Right kidney (tissue), 9 donors: ENCODE measurements around the gene STK17B.
"Not testable (repeated sequence)": the region's sequence is repeated elsewhere in the genome, so short reads cannot be mapped to it uniquely, and the experiment has no call there.

Source experiments
- DNase-seq: peaks from one replicate; pipeline ENCODE4 v3.0.0-alpha.2; 2016
- long read RNA-seq, 8 donors: transcript quantifications; one replicate each; lab custom pipeline, GENCODE V29; 2026

Gene STK17B
- long read RNA-seq, donor 1, full-length matches to known transcripts, result 1 of 1 reads
- long read RNA-seq, donor 1, partial matches to known transcripts, result 0 of 1 reads
- long read RNA-seq, donor 1, other reads (novel, unspliced or antisense), result 0 of 1 reads
- long read RNA-seq, donor 2, full-length matches to known transcripts, result 1 of 1 reads
- long read RNA-seq, donor 2, partial matches to known transcripts, result 0 of 1 reads
- long read RNA-seq, donor 2, other reads (novel, unspliced or antisense), result 0 of 1 reads
- long read RNA-seq, donor 3, result 0 reads
- long read RNA-seq, donor 4, full-length matches to known transcripts, result 2 of 2 reads
- long read RNA-seq, donor 4, partial matches to known transcripts, result 0 of 2 reads
- long read RNA-seq, donor 4, other reads (novel, unspliced or antisense), result 0 of 2 reads
- long read RNA-seq, donor 5, full-length matches to known transcripts, result 1 of 1 reads
- long read RNA-seq, donor 5, partial matches to known transcripts, result 0 of 1 reads
- long read RNA-seq, donor 5, other reads (novel, unspliced or antisense), result 0 of 1 reads
- long read RNA-seq, donor 6, full-length matches to known transcripts, result 2 of 2 reads
- long read RNA-seq, donor 6, partial matches to known transcripts, result 0 of 2 reads
- long read RNA-seq, donor 6, other reads (novel, unspliced or antisense), result 0 of 2 reads
- long read RNA-seq, donor 7, result 0 reads
- long read RNA-seq, donor 8, full-length matches to known transcripts, result 1 of 1 reads
- long read RNA-seq, donor 8, partial matches to known transcripts, result 0 of 1 reads
- long read RNA-seq, donor 8, other reads (novel, unspliced or antisense), result 0 of 1 reads

DNA sequence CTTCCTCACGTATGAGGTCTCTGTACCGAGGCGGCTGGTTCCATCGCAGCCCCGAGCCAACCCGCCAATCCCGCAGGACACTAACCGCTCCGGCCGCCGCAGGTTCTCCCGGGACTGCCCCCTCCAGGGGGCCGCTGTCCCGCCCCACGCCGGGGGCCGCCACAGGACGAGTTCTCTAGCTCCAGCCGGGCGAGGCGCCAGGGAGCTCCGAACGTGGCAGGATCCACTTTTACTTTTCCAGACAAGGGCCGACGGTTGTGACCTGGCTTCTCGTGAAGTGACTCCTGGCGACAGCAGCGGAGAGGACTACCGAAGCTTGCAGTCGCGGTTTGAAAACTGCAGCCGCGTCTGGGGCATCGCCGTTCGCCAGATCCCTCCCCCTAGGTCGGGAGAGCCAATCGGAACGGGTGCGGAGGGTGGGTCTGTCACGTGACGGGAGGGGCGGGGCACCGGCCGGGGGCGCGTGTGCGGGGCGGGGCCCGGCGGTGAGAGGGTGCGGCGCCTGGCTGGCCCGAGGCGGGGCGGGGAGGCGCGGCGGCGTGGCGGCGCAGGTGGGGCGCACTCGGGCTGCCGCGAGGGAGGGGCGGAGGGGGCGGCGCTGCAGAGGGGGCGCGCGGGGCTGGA is at the start of gene STK17B:
STK17B (minus strand) TSS at position 331 of the 624 bp plus-strand sequence. CDS start 8,195 bp downstream, outside the sequence.
- peak; percentile 97 for DNase-seq

DNA sequence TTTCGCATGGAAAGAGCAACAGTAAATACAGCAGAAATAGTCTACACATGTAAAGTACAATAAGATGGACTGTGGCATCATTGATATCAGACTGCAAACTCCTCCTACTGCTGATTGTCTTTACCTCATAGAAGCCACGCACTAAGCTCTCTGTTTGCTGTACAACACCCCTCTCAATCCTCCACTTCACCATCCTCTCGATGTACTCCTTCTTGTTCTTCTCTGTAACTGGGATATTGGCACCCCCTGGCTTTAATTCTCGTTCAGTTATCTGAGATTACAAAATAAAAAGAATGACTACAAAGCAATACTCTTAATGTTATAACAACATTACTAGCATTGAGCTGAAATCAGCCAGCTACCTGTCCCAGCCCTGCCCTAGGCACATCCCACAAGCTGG is 49.3 kb upstream of the STK17B start:
- no peak for DNase-seq

DNA sequence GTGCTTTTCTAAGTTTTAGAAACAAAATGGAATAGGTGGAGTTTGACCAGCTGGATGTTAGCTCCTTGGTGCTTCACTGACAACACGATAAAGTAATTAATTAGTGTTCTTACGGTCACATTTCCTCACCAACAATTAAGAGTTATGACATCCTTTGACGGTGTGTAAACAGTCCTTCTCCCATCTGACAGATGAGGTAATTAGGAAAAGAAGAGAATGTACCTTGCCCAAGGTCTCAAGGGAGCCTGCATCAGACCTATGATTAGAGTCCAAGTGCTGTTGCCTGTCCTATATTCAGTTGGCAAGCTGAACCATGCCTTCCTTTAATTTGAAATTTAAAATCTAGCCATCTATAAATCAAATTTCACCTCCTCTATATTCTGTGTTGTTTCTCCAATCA is 48.3 kb upstream of the STK17B start:
- DNase-seq, result no peak

GRCh38 chr2:196218106-196218505 is 46.7 kb upstream of the STK17B start:
- no peak for DNase-seq

DNA sequence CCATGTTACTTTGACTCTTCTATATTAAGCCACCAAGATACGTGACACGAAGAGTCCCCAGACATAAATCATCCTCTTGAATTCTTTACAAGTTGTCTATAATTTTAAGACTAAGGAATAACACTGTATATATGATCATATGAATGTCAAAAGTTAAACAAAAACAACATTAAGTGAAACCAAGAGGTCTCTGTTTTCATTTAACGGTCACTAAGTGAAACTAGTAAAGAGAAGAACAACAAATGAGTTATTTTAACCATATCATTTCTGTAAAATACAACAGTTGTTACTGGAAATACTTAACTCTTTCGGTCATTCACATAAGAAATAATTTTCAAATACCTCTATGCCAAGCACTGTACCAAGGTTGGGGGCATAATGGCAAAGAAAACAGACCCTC is 45.7 kb upstream of the STK17B start:
- DNase-seq, result no peak

DNA sequence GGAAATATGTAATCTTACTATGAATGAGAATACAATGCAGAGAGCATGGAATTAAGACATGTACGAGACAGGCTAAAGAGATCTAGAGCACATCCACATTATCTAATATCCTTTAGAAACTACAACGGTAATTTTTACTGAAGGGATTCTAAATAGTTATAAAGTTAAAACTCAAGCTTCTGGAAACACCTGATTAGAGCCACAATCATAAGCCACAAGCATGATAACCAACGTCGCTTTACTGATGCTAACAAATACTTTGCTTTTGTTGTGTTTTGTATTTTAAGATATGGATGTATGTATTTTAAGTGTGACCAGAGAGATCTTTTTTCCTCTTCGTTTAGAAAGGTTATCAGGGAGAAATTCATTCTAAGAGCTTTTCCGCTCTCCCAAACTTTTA is 44.0 kb upstream of the STK17B start:
- no peak for DNase-seq

GRCh38 chr2:196214156-196214555 is 42.8 kb upstream of the STK17B start:
- no peak for DNase-seq

DNA sequence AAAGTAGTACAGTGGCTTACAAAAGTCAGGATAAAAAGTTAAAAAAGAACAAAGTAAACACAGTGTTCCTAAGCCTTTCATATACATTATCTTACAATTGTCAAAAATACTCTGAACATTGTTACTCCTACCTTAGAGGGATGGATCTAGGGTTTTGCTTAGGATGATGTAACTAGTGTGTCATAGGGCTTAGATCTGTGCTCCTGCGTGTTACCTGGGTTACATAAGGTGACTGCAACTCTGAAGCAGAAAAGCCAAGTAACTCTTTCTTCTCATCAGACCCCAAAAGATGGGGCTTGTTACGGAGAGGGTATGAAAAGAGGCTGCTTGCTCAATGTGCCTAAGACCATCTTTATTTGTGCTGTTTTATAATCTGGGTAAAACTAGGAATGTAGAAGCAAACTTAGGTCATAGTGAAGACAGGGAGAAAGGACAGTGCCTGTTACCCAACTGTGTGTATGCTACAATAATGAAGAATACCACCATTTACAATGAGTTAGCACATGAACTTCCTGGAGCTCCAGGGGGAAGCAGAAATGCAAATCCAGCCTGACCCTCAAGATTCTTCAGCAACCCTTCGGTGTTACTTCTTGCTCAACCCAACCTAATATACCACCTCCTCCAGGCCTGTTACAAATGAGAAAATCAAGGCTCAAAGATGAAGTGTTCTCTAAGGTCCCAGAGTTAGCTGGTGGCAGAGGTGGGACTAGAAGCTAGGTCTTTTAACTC is 42.0 kb upstream of the STK17B start:
- DNase-seq, result no peak

- no peak for DNase-seq
Observed at GRCh38 chr2:196208915-196209314, 37.5 kb upstream of the STK17B start.

- DNase-seq, result no peak
Observed at GRCh38 chr2:196206804-196207203, 35.4 kb upstream of the STK17B start.

DNA sequence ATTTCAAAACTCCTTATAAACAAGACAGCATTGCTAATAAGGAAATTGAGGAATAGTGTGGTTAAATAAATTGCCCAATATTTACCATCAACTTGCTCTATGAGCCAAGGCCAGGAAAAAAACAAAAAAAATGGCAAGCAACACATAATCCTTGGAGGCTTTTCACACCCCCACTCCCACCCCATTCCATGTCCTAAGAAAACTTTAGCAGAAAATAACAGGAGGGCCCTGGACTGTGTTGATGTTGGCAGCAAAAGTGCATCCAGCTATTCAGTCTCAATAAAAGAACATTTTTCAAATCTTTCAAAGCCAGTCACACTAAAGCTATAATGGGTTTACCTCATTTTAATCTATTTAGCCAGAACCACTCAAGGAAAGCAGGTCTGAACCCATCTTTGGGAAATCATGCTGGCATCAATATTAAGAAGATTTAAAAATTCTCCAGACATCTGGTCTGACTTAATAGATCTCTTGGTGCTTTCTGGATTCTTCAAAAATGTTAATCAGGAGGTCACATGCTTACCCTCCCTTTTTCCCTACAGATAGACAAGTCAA is 34.6 kb upstream of the STK17B start:
- DNase-seq, result no peak

DNA sequence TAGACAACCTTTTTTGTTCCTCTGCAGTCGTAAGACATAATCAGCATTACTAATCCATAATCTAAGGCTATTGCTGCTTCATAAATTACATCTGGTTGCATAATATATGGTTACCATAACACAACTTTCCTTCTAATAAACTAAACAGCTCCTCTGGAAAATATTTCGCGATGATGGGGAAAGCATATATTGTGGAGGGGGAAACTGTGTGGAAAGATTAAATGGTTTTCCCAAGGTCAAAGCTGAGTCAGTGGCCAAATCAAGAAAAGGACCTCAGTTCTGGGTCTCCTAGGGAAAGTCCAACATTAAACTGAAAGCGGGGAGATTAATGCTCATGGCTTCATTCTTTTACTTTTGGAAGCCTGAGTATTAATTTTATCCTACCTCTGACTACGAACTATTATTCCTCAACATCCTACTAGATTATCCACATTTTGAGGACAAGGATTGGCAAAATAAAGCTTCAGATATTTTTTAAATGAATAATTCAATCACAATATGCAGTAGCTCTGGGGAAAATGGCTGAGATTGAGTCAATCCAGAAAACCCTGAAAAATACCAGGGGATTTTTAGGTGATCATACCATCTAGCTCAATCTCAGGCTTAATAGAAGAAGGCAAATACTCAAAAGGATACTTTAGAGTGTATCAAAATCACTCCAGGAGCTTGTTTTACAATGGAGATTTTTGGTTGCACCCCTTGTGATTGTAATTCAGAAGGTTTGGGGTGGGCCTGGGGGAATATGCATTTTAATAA is 33.8 kb upstream of the STK17B start:
- no peak for DNase-seq

GRCh38 chr2:196201229-196202009 is 30.0 kb upstream of the STK17B start:
- no peak for DNase-seq

DNA sequence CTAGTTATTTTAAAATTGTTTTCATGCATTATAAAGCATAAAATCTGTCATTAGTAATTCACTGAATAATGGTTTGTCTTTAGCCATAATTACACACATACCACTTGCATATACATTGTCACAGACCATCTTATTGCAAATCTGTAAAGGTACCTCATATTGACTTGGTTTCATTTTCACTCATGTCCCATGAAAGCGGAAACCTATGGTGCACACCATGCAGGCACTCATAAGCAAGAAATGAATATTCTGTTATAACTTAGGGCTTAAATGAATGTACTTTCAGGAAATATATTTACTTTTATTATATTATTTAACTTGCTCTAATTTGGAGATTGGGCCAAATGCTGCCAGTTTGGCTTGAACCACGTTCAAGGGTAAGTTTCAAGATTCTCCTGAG is 29.2 kb upstream of the STK17B start:
- DNase-seq, result no peak

DNA sequence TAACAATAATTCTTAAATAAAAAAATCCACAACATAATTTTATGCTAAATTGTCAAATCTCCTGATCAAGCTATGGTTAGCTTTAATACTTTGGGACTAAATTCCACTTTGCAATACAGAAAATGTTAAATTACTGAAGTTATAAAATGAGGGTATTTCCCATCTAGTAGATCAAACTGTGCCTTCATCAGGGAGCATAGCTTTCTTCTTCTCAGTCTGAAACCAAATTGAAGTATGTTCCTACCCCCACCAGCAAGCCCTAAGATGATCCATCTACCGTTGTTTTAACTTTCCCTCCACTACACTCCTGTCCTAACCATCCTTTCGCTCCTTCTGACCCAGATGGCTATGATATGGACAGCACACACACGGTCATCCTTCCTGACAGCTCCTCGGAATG is 24.4 kb upstream of the STK17B start:
- DNase-seq, result no peak

DNA sequence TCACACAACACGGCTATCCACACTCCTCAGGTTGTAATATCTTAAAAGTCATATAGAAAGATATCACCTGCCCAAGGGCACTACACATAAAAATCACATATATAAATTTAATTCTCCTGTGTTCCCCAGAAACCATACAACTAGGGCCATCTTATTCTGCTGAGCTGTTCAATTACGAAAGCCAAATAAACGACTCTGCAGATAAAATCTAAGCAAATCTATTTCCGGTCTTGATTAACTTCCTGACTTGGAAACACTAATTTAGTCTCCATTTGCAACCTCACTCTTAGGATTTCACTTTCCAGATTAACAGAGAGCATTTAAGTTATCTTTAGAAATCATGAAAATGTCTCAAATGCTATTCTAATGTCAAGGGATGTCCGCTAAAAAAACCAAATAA is 23.9 kb upstream of the STK17B start:
- no peak for DNase-seq

DNA sequence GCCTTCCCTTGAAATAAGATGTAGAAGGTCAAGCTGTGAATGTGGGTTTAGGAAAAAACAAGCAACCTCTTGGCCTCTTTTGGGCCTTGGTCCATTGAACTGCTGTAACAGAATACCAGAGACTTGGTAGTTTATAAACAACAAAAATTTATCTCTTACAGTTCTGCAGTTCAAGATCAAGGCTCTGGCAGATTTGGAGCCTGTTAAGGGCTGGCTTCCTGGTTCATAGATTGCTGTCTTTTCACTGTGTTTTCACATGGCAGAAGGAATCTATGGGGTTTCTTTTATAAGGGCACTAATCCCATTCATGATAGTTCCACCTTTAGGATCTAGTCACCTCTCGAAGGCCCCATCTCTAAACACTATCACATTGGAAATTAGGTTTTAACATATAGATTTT is 20.2 kb upstream of the STK17B start:
- DNase-seq, result no peak

- no peak for DNase-seq
Observed at GRCh38 chr2:196187898-196188458, 16.6 kb upstream of the STK17B start.

- DNase-seq, result not testable (repeated sequence)
Observed at GRCh38 chr2:196187175-196187700, 15.9 kb upstream of the STK17B start.
